Effector memory CD8-positive, alpha-beta T cell (primary cell): ENCODE results near the gene KPNB1.

Experiments
- ATAC-seq: fragments of 150-1000 bp; cut with Tn5 transposase; replicated peaks from 2 replicates; pipeline ENCODE4 v1.10.0; 2021; ENCODE audit warnings: mild to moderate bottlenecking, moderate library complexity
- DNase-seq, 3 experiments: peaks; one replicate each; pipeline ENCODE4 v3.0.0; 2021
- H3K27ac Mint-ChIP-seq, 2 donors: one replicate each; pipeline ENCODE4 v1.8.0; 2022; ENCODE audit warnings: mild to moderate bottlenecking in 2 of 2, mixed read lengths in 2 of 2, moderate library complexity in 2 of 2
- H3K27me3 Mint-ChIP-seq, 2 donors: one replicate each; pipeline ENCODE4 v1.8.0; 2022; ENCODE audit warnings: mixed read lengths in 2 of 2
- H3K36me3 Mint-ChIP-seq: one replicate; pipeline ENCODE4 v1.8.0; 2022; ENCODE audit warnings: mild to moderate bottlenecking, moderate library complexity, mixed read lengths; ENCODE audit not compliant: insufficient read depth
- H3K4me1 Mint-ChIP-seq, 2 donors: one replicate each; pipeline ENCODE4 v1.8.0; 2022; ENCODE audit warnings: low read depth in 2 of 2, mixed read lengths in 2 of 2
- H3K4me3 Mint-ChIP-seq, 2 donors: one replicate each; pipeline ENCODE4 v1.8.0; 2022; ENCODE audit warnings: mild to moderate bottlenecking in 2 of 2, mixed read lengths in 2 of 2, moderate library complexity in 2 of 2
- H3K9me3 Mint-ChIP-seq, 2 donors: one replicate each; pipeline ENCODE4 v1.8.0; 2022; ENCODE audit warnings: mixed read lengths in 2 of 2

Gene KPNB1

DNA sequence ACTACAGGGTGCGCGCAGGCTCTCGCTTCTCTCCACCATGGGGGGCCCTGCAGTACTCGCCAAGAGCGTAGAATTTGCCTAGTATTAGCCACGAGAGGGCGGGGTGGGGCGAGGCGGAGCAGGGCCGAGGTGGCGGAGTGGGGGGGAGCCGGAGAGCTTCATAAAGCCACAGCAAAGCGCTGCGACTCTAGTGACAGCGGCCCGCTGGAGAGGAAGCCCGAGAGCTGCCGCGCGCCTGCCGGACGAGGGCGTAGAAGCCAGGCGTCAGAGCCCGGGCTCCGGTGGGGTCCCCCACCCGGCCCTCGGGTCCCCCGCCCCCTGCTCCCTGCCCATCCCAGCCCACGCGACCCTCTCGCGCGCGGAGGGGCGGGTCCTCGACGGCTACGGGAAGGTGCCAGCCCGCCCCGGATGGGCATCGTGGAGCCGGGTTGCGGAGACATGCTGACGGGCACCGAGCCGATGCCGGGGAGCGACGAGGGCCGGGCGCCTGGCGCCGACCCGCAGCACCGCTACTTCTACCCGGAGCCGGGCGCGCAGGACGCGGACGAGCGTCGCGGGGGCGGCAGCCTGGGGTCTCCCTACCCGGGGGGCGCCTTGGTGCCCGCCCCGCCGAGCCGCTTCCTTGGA lies 83.4 kb downstream of the KPNB1 start, which contains the start of gene TBX21:
Gene TBX21, plus strand, starts transcription at position 190 of the 627 bp plus-strand sequence. Its CDS starts 219 bp downstream, at position 409.
- ATAC-seq (peak; percentile 80), DNase-seq (peak; percentile 92 to 94 (median 92))
- Mint-ChIP-seq H3K27me3 (no peaks in the 10 kb centered on the region), H3K9me3 (no peaks in the 10 kb centered on the region), H3K27ac (peak within 1 kb of the TSS; percentile 98), H3K4me3 (peak within 1 kb of the TSS; percentile 99), H3K36me3 (peaks cover 52% of the 10 kb centered on the region), H3K4me1 (peaks cover 66 to 72% of the 10 kb centered on the region in 2 donors)

DNA sequence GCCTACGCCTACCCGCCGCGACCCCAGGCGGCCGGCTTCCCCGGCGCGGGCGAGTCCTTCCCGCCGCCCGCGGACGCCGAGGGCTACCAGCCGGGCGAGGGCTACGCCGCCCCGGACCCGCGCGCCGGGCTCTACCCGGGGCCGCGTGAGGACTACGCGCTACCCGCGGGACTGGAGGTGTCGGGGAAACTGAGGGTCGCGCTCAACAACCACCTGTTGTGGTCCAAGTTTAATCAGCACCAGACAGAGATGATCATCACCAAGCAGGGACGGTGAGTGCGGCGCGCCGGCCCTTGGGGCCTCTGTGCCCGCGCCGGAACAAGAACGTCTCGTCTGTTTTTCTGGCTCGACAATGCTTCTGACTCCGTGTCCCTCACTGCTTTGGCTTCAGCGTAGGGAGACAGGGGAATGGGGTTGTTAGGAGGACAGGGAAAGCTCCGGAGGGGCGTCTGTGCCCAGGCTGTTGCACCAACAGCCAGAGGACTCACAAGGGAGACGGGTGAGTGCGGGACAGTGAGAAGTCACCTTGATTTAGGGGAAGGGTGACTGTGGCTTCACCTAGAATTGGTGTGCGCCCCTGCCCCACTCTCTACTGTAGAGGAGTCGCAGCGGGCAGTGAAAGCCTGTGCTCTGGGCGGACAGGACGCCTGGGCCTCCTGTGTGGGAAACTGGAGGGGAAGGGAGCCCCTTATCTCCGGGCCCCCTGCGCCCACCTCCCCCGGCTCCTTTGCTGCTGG lies 84.1 kb downstream of the KPNB1 start:
- no peak for DNase-seq
- ATAC-seq = peak; percentile 1
- no peaks in the 10 kb centered on the region for H3K27me3 Mint-ChIP-seq

DNA sequence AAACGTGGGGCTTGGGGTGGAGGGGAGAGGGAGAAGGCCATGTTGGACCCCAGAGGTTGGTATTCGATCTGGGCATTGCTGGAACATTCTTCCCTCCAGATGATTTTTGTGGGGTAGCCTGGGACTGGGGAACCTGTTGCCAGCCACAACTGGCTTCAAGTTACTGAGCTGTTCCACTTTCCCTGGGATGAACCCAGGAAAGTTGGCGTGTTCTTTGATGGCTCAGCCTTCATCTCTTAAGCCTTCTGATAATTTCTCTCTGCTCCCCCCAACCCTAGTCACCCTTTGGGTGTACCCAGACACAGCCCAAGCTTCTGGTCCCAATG lies 85.4 kb downstream of the KPNB1 start:
- Mint-ChIP-seq H3K9me3 (no peaks in the 10 kb centered on the region), H3K4me1 (peaks cover 62 to 69% of the 10 kb centered on the region in 2 donors), H3K36me3 (peaks cover 70% of the 10 kb centered on the region), H3K27me3 (no peaks in the 10 kb centered on the region), H3K4me3 (peak overlapping the region; percentile 99), H3K27ac (peak overlapping the region; percentile 98)
- ATAC-seq (no peak), DNase-seq (no peak)

More for the DNA sequence above, 84.1 kb downstream of the KPNB1 start:
- peak overlapping the region; percentile 99 for H3K4me3 Mint-ChIP-seq
- no peaks in the 10 kb centered on the region for H3K9me3 Mint-ChIP-seq
- peaks cover 65 to 71% of the 10 kb centered on the region in 2 donors for H3K4me1 Mint-ChIP-seq
- peak overlapping the region; percentile 98 for H3K27ac Mint-ChIP-seq
- H3K36me3 Mint-ChIP-seq = peaks cover 58% of the 10 kb centered on the region
